Activated naive CD4-positive, alpha-beta T cell (primary cell): ENCODE data around the gene PDE10A.
"Not testable (repeated sequence)": the region's sequence is repeated elsewhere in the genome, so short reads cannot be mapped to it uniquely, and the experiment has no call there.

ENCODE experiments used
- DNase-seq, 4 experiments: peaks; one replicate each; lab custom pipeline; 2025; lab: John Stamatoyannopoulos, UW

PDE10A gene

GRCh38 chr6:165551828-165552227, 111.2 kb downstream of the PDE10A start:
- no peak for DNase-seq

- no peak for DNase-seq
Measured at GRCh38 chr6:165548450-165548849, 114.6 kb downstream of the PDE10A start.

- no peak for DNase-seq
Measured at GRCh38 chr6:165545806-165546205, 117.2 kb downstream of the PDE10A start.

- no peak for DNase-seq
Measured at GRCh38 chr6:165543781-165544180, 119.3 kb downstream of the PDE10A start.

GRCh38 chr6:165536911-165537310, 126.1 kb downstream of the PDE10A start:
- no peak for DNase-seq

- DNase-seq, result no peak
Measured at GRCh38 chr6:165519316-165519715, 143.7 kb downstream of the PDE10A start.

GRCh38 chr6:165515963-165516624, 146.9 kb downstream of the PDE10A start:
- DNase-seq, result no peak

GRCh38 chr6:165514621-165515020, 148.4 kb downstream of the PDE10A start:
- DNase-seq, result no peak

GRCh38 chr6:165511807-165512206, 151.2 kb downstream of the PDE10A start:
- DNase-seq, result no peak

- no peak for DNase-seq
Measured at GRCh38 chr6:165508321-165508869, 154.6 kb downstream of the PDE10A start.

GRCh38 chr6:165506657-165507056, 156.4 kb downstream of the PDE10A start:
- no peak for DNase-seq

GRCh38 chr6:165500214-165500907, 162.7 kb downstream of the PDE10A start:
- not testable (repeated sequence) for DNase-seq

GRCh38 chr6:165497472-165497871, 165.6 kb downstream of the PDE10A start:
- no peak for DNase-seq

- no peak for DNase-seq
Measured at GRCh38 chr6:165488624-165489295, 174.3 kb downstream of the PDE10A start.

GRCh38 chr6:165487950-165488349, 175.1 kb downstream of the PDE10A start:
- no peak for DNase-seq

- no peak for DNase-seq
Measured at GRCh38 chr6:165487347-165487746, 175.7 kb downstream of the PDE10A start.

GRCh38 chr6:165486183-165487137, 176.6 kb downstream of the PDE10A start:
- DNase-seq, result no peak

- DNase-seq, result no peak
Measured at GRCh38 chr6:165484178-165484889, 178.7 kb downstream of the PDE10A start.

GRCh38 chr6:165481921-165482320, 181.1 kb downstream of the PDE10A start:
- DNase-seq, result no peak

GRCh38 chr6:165480916-165481315, 182.1 kb downstream of the PDE10A start:
- DNase-seq, result no peak

- DNase-seq, result no peak
Measured at GRCh38 chr6:165478581-165478980, 184.5 kb downstream of the PDE10A start.
